Keratinocyte (primary cell): ENCODE measurements around the gene CIBAR2.

Experiments
- EZH2 ChIP-seq: IDR thresholded peaks from one replicate; pipeline ENCODE4 v1.6.1; 2012; ENCODE audit warnings: inconsistent platforms, mild to moderate bottlenecking, low read length, moderate library complexity
- TF ChIP-seq, protein P1 (sequence below), 3 experiments: IDR thresholded peaks in 1 of 3; conservative IDR thresholded peaks in 1 of 3; optimal IDR thresholded peaks in 1 of 3; 2 replicates in 2 of 3; 3 replicates in 1 of 3; pipeline versions ENCODE3 to v1.5.1; 2011; ENCODE audit warnings: low read length in 3 of 3, mild to moderate bottlenecking in 3 of 3, moderate library complexity in 2 of 3, control low read depth in 1 of 3, inconsistent platforms in 1 of 3; ENCODE audit not compliant: insufficient read depth in 2 of 3; ENCODE audit errors: extremely low read depth in 1 of 3

DNA sequence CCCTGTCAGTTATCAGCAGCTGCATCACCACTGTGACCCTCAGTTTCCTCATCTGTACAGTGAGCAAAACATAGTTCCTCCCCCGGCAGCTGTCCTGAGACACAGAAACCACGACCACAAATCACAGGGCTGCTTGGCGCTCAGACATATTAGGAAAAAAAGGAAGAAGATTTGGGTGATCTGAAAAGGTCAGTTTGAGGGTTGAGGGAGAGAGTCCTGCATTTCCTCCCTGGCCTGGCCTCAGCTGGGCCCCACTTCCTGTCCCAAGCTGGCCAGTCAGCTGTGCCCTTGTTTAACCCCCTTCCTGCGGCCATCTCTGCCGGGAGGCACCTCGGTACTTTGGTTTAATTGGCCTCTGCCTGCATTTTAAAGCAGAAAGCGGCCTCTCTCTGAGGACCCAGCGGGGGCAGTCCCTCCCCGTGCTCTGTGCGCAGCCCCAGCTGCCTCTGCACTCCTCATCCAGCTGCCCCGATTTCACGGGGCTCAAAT lies 24.0 kb upstream of the CIBAR2 start:
- TF ChIP-seq, protein P1, sequence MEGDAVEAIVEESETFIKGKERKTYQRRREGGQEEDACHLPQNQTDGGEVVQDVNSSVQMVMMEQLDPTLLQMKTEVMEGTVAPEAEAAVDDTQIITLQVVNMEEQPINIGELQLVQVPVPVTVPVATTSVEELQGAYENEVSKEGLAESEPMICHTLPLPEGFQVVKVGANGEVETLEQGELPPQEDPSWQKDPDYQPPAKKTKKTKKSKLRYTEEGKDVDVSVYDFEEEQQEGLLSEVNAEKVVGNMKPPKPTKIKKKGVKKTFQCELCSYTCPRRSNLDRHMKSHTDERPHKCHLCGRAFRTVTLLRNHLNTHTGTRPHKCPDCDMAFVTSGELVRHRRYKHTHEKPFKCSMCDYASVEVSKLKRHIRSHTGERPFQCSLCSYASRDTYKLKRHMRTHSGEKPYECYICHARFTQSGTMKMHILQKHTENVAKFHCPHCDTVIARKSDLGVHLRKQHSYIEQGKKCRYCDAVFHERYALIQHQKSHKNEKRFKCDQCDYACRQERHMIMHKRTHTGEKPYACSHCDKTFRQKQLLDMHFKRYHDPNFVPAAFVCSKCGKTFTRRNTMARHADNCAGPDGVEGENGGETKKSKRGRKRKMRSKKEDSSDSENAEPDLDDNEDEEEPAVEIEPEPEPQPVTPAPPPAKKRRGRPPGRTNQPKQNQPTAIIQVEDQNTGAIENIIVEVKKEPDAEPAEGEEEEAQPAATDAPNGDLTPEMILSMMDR (optimal IDR thresholded peaks at IDR 0.05 in 1 of 3, IDR thresholded peaks at IDR 0.05 in 1 of 3, conservative IDR thresholded peaks at IDR 0.05 in 1 of 3; ENCODE audit: extremely low read depth in 1 of 3, insufficient read depth in 2 of 3, low read length in 3 of 3): no peak
- TF ChIP-seq EZH2: no peak
